ENCODE results near the gene NIPAL4.
"Not testable (repeated sequence)": the region's sequence is repeated elsewhere in the genome, so short reads cannot be mapped to it uniquely, and the experiment has no call there.

NIPAL4 gene

GRCh38 chr5:157463621-157464518, 3.9 kb downstream of the NIPAL4 start:
- no peak for DNase-seq

DNA sequence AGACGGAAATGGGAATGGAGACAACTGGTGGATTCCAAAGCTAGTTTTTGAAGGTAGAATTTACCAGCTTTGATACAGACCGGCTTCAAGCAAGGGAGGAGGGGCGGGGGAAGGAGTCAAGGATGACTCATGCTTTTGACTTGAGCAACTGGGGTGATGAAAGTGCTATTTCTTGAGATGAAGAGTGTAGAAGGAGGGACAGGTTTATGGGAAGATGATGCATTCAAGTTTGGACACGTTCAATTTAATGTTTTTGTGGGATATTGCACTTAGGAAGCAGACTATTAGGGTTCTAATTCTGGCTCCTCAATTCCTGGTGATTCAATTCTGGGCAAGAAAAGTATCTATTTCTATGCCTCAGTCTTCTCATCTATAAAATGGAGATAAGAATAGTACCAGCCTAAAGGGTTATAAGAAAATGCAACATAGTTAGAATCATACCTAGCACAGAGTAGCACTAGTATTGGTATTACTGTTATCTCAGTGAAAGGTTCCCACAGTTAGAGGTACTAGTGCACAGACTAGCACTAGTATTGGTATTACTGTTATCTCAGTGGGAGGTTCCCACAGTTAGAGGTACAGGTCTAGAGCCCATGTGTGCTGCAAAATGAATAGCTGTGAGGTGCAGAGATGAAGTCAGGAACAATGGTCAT, 4.6 kb downstream of the NIPAL4 start:
- DNase-seq = peak; percentile 83

- no peak for DNase-seq
Observed at GRCh38 chr5:157468293-157468965, 8.4 kb downstream of the NIPAL4 start.

DNA sequence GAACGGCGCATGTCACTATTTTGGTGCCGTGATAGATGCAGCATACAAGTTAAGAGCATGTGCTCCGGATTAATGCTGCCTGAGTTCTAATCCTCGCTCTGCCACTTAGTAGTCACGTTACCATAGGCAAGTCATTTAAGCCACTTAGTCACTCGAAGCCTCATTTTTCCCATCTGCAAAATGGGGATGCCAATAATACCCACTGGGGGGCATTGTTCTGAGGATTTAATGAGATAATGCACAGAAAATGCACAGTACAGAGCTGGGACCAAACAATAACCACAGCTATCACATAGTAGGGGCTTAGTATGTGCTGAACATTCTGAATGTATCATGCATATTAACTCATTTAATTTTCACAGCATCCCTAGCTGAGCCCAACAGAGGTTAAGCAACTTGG, 9.1 kb downstream of the NIPAL4 start:
- DNase-seq = no peak

GRCh38 chr5:157469687-157470086, 9.7 kb downstream of the NIPAL4 start:
- DNase-seq = no peak

- no peak for DNase-seq
Observed at GRCh38 chr5:157470631-157471030, 10.6 kb downstream of the NIPAL4 start.

DNA sequence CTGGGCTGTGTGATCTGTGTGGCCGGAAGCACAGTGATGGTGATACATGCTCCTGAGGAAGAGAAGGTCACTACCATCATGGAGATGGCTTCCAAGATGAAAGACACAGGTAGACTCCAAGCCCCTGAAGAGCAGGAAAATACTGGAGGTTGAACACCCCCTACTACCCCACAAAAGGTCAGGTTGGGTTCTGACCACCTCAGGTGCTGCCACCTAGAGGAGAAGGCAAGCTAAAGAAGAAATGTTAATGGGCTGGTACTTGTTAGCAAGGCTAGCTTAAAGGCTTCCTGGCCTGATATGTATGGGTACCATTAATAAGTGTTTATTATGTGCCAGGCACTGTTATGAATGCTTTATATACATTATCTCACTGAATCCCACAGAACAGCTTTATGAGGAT, 11.7 kb downstream of the NIPAL4 start:
- no peak for DNase-seq

- no peak for DNase-seq
Observed at GRCh38 chr5:157473383-157474320, 13.6 kb downstream of the NIPAL4 start.

- no peak for DNase-seq
Observed at GRCh38 chr5:157475432-157475831, 15.4 kb downstream of the NIPAL4 start.

GRCh38 chr5:157476702-157477408, 16.8 kb downstream of the NIPAL4 start:
- DNase-seq = peak; percentile 44

DNA sequence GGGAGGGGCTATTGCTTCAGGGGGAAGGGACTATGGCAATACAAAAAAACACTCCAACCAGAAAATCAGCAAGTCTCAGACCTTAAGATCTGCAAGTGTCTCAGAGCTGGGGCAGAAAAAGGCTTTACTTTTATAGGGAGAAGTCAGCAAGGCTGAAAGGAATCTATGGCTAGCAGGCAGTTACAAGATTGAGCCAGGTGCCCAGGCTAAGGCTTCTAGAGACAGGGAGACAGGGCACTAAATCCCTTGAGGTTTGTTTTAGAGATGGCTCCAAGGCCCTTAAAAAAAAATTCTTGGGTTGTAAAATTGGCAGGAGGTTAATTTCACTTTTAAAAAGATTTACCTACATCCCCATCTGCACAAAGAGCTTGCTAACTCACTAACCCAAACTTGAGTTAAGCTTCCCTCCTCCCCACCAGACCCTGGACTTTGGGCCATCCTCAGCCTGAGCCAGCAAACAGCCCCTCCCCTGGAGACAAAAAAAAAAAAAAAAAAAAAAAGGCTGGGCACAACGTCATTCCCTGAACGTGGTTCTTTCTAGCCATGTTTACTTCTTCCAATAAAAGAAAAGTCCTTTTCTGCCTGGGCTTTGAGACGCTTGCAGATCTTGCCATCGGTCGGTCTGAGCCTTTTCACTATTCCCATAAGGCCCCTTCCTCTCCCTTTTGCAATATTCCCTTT, 17.9 kb downstream of the NIPAL4 start:
- DNase-seq = no peak

GRCh38 chr5:157478726-157479125, 18.7 kb downstream of the NIPAL4 start:
- no peak for DNase-seq

DNA sequence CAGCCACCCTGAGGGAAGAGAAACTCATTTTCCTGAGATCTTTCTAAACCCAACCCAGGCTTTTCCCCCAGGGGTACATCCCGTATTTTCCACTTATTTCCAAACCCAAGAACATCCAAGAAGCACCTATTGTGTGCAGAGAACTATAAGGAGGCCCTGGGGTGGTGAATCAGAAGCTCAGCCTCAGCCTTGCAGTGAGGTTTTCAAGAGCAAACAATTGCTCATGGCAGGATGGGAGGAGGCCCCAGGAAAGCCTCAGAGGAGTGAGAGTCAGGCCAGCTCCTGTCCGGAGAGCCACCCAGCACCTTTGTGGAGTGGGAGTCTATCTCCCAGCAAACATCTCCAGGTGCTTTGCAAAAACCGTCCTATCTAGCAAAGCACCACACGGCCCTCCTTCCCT, 19.2 kb downstream of the NIPAL4 start:
- no peak for DNase-seq

GRCh38 chr5:157479612-157480510, 19.8 kb downstream of the NIPAL4 start:
- DNase-seq = no peak

DNA sequence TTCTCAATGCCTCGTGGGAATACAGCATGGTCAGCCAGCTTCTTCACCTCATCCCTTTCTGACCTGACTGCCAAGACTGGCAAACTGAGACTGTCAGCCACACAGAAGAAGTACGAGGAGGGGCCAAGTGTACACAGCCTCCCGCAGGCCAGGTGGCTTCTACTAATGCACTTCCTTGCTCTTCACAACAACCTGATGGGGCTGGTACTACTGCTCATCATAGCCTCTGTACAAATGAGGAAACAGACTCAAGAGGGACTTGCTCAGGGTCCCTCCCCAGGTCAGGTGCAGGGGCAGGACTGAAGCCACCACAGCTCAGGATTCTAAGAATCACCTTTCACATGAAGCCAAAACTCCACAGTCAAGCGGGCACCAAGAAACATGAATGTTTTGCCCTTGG, 21.3 kb downstream of the NIPAL4 start:
- DNase-seq = no peak

DNA sequence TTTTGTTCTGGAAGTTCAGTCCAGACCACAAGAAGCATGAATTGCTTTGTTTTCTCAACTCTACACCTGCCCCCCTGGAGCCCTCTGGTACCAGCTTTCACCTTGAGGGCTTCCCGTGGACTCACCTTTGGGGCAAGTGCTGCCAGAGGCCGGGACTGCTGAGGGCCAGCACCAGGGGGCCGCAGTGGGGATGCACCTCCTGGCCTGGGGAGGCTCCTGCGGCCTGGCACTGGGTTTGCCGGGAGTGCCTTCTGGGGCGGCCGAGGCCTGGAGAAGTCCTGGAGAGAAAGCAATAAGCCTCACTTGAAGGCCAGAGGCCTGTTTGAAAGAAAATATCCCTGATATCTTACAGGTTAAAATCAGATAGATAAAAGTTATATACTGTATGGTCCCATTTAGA, 21.7 kb downstream of the NIPAL4 start:
- no peak for DNase-seq

DNA sequence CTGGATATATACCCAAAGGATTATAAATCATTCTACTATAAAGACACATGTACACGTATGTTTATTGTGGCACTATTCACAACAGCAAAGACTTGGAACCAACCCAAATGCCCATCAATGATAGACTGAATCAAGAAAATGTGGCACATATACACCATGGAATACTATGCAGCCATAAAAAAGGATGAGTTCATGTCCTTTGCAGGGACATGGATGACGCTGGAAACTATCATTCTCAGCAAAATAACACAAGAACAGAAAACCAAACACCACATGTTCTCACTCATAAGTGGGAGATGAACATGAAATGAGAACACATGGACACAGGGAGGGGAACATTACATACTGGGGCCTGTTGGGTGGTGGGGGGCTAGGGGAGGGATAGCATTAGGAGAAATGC, 22.7 kb downstream of the NIPAL4 start:
- not testable (repeated sequence) for DNase-seq

GRCh38 chr5:157484768-157485167, 24.8 kb downstream of the NIPAL4 start:
- DNase-seq = no peak

DNA sequence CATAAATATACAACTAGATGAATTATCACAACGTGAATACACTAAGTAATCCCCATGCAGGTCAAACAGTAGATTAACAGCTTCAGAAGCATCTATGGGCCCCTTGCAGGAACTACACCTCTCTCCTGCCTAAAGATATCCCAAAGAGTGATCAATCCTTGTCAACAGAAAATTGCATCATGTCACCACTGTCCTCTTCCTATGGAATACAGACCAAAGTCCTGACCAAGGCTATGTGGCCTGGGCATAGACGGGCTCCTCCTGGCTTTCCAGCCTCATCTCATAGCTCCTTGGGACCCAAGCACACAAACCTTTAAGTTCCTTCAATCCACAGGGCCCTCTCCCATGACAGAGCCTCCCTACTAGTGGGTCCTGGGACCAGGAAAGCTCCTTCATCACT, 25.3 kb downstream of the NIPAL4 start:
- no peak for DNase-seq

DNA sequence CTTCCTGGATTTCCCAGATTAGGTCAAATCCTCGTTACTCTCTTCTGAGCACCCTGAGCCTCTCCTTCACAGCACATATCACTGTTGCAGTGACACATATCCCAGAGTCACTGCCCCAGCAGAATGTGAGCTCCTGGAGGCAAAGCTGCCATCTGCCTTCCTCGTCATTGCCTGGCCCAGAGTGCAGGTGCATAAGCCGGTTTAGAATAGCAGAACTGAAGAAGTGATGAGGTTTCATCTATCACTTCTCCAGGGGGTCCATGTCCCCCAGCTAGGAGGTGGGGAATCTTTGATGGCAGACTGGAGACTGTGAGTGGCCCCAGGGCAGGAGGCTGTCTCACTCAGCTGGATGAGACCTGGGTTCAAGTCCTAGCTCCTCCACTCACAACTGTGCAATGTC, 25.8 kb downstream of the NIPAL4 start:
- no peak for DNase-seq

Measured in NCI-H226 (cell line).